Measurements from ENCODE around the gene ARHGDIG. TPM values are rescaled to one million over a fixed set of nuclear protein-coding genes. Genes with fewer than 3 reads are reported as not detected.

Gene ARHGDIG
- total RNA-seq, 1 experiment from 2014 or later, result 5.9 TPM

DNA sequence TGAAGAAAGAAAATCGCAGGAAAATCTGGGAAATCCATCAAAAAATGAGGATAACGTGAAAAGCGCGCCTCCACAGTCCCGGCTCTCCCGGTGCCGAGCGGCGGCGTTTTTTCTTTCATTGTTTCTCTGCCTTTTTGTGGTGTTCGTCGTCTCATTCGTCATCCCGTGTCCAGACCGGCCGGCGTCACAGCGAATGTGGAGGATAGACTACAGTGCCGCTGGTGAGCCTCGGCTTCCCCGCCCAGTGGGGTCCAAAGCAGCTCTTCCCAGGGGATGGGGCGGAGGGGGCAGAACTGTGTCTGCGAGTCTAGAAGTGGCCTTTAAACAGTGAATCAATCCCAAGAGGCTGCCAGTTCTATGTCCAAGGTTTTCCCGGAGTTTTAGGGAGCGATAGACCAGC, 25.9 kb upstream of the ARHGDIG start:
- no CpG with 5 or more reads among the region's 25 CpGs for WGBS (ENCODE audit: extremely low coverage, insufficient read length, low lambda C conversion rate)
- TF ChIP-seq, protein P1, sequence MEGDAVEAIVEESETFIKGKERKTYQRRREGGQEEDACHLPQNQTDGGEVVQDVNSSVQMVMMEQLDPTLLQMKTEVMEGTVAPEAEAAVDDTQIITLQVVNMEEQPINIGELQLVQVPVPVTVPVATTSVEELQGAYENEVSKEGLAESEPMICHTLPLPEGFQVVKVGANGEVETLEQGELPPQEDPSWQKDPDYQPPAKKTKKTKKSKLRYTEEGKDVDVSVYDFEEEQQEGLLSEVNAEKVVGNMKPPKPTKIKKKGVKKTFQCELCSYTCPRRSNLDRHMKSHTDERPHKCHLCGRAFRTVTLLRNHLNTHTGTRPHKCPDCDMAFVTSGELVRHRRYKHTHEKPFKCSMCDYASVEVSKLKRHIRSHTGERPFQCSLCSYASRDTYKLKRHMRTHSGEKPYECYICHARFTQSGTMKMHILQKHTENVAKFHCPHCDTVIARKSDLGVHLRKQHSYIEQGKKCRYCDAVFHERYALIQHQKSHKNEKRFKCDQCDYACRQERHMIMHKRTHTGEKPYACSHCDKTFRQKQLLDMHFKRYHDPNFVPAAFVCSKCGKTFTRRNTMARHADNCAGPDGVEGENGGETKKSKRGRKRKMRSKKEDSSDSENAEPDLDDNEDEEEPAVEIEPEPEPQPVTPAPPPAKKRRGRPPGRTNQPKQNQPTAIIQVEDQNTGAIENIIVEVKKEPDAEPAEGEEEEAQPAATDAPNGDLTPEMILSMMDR (conservative IDR thresholded peaks at IDR 0.05), result no peak
- Histone ChIP-seq H3K4me2 (ENCODE audit: insufficient read depth, insufficient read length, low read length) (no peak overlapping the region), H2BK15ac (ENCODE audit: low read depth, low read length) (no peak overlapping the region), H3K27ac (ENCODE audit: insufficient read length, low read depth, low read length) (no peak overlapping the region), H2AK5ac (ENCODE audit: insufficient read length, low read length) (no peak overlapping the region), H3K23me2 (ENCODE audit: insufficient read length, low read depth, low read length, poor library complexity, severe bottlenecking) (no peaks in the 10 kb centered on the region), H3K23ac (ENCODE audit: insufficient read length, low read depth, low read length) (no peak overlapping the region), H3K4me1 (ENCODE audit: insufficient read depth, low read length) (no peaks in the 10 kb centered on the region), H4K8ac (replicated peaks; ENCODE audit: insufficient read length, low read depth, low read length) (no peak overlapping the region), H4K91ac (ENCODE audit: insufficient read length, low read depth, low read length) (no peak overlapping the region), H3K27me3 (ENCODE audit: insufficient read depth, low read length) (no peaks in the 10 kb centered on the region), H3K14ac (ENCODE audit: insufficient read depth, low read length) (no peak overlapping the region), H2BK5ac (ENCODE audit: insufficient read length, low read length) (no peak overlapping the region), H3K9ac (ENCODE audit: extremely low read depth, insufficient read length, low read length) (no peak overlapping the region), H2BK120ac (ENCODE audit: low read depth, low read length, poor library complexity, severe bottlenecking) (no peak overlapping the region), H2AFZ (ENCODE audit: low read length) (no peak overlapping the region), H3K4ac (ENCODE audit: low read depth, low read length) (no peak overlapping the region), H4K5ac (ENCODE audit: insufficient read length, low read depth, low read length) (no peak overlapping the region), H3K18ac (ENCODE audit: insufficient read length, low read depth, low read length) (no peak overlapping the region), H3K79me2 (ENCODE audit: insufficient read depth, low read length) (no peaks in the 10 kb centered on the region), H3K56ac (ENCODE audit: insufficient read length, low read depth, low read length) (no peak overlapping the region), H3K79me1 (ENCODE audit: insufficient read depth, low read depth, low read length, poor library complexity, severe bottlenecking) (no peaks in the 10 kb centered on the region), H2BK20ac (ENCODE audit: low read depth, low read length, poor library complexity, severe bottlenecking) (no peak overlapping the region), H4K20me1 (ENCODE audit: control insufficient read depth, insufficient read depth, insufficient read length) (no peaks in the 10 kb centered on the region), H2BK12ac (ENCODE audit: insufficient read length, low read depth, low read length) (no peak overlapping the region), H3K9me3 (ENCODE audit: control insufficient read depth, low read depth, low read length) (no peaks in the 10 kb centered on the region), H3T11ph (ENCODE audit: low read length) (no peak overlapping the region)
- no peak for DNase-seq
- Mint-ChIP-seq H3K36me3 (ENCODE audit: insufficient read depth in 1 of 3, low read depth in 3 of 3) (peaks cover 15 to 56% (median 44%) of the 10 kb centered on the region in 3 experiments; a peak in 6 of 7 replicates), H3K27ac (0 out of 7 replicates have a peak overlapping the region, but pooled peaks of 1 of the 3 experiments have one; percentile 22), H3K4me1 (no peaks in the 10 kb centered on the region; a peak in 1 of 4 replicates), H3K9me3 (no peaks in the 10 kb centered on the region), H3K4me3 (no peak overlapping the region), H3K27me3 (ENCODE audit: low read depth) (no peaks in the 10 kb centered on the region)

All from H9 (cell line).